HG03342 (cell line): Measurements from ENCODE around the gene SECISBP2.

ENCODE experiments used
- ATAC-seq: cut with Tn5 transposase; IDR thresholded peaks from one replicate; pipeline ENCODE4 v1.9.1; 2021; ENCODE audit warnings: mild to moderate bottlenecking, moderate library complexity; ENCODE audit not compliant: unreplicated experiment

Gene SECISBP2

GRCh38 chr9:89380437-89381307 lies 62.4 kb downstream of the SECISBP2 start:
- ATAC-seq, result no peak

DNA sequence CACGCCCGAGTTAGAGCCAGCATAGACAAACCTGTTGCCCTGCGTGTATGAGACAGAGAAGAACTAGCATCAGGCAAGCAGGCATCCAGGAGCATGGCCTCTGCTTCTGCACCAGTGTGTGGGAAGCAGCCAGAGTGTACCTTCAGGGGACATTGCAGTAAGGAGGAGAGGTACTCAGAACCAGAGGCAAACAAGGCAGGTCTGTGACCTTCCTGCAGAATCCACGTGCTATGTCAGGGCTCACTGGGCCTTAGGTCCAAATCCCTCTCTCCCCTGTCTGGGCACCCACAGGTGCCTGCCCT lies 63.0 kb downstream of the SECISBP2 start:
- ATAC-seq, result no peak

GRCh38 chr9:89382026-89382986 lies 64.0 kb downstream of the SECISBP2 start:
- no peak for ATAC-seq

GRCh38 chr9:89383030-89383720 lies 64.9 kb downstream of the SECISBP2 start:
- no peak for ATAC-seq

DNA sequence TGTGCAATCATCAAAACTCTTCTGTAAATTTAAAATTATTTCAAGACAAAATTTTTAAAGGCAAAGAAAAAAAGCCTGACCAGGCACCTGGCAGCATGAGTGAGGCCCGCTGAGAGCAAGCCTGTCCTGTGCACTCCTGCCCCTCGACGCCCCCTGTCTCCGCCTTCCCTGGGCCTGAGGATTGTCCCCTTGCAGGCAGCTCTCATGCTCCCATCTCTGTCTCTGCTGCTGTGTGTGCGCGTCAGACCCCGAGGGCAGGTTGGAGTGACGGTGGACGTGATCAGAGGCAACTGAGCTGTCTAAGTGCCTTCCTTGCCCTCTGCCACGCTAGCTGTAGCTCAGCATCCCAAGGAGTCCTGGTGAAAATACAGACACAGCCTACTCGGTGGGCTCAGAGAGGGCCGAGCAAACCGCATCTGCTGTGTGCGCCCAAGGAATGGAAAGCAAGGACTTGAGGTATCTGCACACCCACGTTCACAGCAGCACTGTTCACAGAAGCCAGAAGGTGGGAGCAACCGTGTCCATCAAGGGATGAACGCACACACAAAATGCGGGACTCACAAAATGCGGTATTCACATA lies 65.5 kb downstream of the SECISBP2 start:
- ATAC-seq, result no peak

DNA sequence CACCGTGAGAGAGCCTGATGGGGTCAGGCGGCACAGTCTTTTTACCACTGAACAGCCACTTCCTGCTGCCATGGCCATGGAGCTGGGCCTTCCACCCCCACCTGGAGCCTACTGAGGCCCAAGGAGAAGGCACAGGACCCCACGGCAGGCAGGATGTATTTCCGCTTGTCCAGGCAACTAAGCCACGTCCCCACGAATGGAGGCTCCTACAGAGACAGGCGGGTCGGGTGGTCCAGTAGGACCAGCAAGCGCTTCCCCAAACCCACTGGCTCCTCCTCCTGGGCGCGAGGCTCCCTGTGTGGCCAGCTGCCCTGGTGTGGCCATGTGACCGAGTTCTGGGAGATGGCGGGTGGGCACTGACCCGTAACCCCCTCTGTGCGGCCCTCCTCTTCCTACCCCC lies 66.5 kb downstream of the SECISBP2 start:
- no peak for ATAC-seq

DNA sequence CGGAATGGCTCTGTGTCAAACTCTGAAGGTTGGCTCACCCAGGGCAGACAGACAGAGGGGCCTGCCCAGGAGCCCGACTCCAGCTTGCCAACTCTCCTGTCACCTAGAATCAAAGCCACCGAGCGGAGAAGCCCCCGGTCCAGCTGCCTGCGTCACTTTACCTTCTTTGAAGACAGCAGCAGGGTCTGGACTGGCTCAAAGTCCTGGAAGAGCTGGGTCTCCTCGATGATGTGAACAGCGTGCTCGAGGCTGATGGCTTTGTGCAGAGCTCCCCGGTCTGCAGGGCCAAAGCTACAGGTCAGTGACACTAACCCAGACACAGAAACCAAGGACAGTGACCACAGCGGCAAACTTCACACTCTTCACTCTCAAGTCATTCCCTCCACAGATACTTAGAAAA lies 67.9 kb downstream of the SECISBP2 start:
- no peak for ATAC-seq

- ATAC-seq, result no peak
Observed at GRCh38 chr9:89386797-89387196, 68.5 kb downstream of the SECISBP2 start.

- no peak for ATAC-seq
Observed at GRCh38 chr9:89387197-89387849, 69.0 kb downstream of the SECISBP2 start.

GRCh38 chr9:89388084-89388867 lies 70.0 kb downstream of the SECISBP2 start:
- ATAC-seq, result no peak

DNA sequence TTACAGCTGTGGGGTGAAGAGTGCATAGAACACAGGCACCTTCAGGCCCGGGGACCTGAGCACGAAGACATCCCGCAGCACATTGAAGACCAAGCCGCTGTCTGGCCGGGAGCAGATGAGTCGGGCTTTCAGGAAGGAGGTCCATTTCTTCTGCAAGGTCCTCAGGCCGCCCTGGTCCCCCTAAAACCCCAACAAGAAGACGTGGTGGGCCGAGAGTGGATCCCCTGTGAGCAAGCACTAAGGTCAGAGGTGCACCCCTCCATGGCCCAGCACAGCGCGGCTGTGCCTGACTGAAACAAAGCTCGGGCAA lies 70.5 kb downstream of the SECISBP2 start:
- ATAC-seq, result no peak

DNA sequence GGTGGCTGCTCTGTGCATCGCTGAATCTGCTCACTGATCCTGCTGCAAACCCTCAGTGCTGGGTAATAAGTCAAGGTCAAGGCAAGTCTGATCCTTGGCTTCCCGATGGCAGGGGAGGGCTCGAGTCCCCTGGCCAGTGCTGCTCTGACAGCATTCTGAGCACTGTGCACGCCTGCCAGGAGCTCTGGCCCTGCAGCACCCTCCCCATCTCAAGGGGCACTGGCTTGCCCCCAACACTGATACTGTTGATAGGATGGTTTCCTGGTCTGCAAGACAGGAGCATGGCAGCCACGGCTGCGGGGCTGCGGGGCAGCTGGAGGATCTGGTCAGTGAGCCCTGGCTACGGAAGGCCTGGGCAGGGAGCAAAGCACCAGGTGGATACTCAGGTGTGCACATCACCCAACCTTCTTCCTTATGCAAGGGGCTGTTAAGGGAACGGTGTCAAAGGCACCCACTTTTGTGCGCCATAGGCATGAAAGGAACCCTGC lies 71.8 kb downstream of the SECISBP2 start:
- ATAC-seq, result no peak

- ATAC-seq, result no peak
Observed at GRCh38 chr9:89390578-89391116, 72.3 kb downstream of the SECISBP2 start.

DNA sequence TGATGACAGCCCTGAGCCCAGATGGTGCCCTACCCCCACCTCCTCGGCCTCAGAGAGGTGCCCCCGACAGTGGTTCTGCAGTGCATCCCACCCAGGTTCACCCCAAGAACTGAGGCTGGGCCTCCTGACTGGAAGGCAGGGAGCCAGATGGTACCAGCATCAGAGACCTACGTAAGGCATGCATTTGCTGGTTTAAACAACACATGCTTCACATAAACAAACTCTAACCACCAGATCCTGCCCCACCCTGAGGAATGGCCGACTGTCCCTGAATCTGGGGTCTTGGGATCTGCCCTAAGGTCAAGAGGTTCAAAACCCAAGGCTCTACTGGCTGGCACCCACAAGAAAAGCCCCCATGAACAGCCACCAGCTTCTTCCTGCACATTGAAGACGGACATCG lies 73.3 kb downstream of the SECISBP2 start:
- no peak for ATAC-seq

DNA sequence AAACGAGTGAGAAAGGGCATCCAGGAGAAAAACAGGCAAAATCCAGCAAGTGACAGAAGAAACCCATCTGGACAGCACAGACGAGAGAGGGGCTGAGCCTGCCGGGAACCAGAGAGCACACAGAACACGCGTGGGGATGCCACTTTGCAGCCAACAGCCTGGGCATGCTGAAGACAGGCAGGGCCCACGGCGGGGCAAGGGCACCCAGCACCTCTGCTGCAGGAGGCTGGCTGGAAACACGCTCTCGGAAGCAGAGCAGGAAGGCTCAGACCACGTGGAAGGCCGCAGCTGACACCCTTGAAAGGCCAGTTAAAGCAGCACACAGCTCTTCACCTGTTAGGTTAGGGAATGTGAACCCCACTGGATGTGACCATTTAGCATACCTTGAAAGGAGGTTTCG lies 76.1 kb downstream of the SECISBP2 start:
- ATAC-seq, result no peak

DNA sequence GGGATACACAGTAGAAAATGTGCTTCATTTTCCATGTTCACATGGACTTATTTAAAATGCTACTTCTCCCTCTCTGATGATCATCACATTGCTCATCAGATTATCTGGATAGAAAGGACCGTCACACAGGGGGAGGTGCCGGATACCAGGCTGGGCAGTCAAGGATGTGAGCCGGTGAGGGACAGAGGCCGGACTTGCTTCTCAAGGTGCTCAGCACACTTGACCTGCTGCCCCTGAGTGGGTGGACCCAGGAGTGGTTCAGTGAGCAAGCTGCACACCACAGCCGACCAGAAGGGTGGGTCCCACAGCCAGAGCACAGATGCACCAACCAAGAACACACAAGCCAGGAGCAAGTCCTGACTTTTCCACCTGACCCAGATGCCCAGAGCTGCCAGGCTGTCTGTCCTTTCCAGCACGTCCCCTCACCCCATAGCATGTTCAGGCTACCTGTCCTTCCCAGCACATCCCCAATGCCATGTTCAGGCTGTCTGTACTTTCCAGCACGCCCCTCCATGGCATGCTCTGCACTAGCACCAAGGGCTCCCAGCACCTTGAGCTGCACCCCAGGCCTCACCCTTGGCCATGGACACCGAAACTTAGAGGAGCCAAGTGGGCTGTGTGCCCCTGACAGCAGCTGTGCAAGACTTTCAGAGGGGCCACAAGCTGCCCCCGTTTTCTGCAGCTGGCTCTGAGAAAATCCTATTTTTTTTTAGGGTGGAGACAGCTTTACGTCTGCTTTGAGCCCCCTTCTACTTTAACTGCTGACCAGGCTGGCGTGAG lies 77.8 kb downstream of the SECISBP2 start:
- ATAC-seq, result no peak

DNA sequence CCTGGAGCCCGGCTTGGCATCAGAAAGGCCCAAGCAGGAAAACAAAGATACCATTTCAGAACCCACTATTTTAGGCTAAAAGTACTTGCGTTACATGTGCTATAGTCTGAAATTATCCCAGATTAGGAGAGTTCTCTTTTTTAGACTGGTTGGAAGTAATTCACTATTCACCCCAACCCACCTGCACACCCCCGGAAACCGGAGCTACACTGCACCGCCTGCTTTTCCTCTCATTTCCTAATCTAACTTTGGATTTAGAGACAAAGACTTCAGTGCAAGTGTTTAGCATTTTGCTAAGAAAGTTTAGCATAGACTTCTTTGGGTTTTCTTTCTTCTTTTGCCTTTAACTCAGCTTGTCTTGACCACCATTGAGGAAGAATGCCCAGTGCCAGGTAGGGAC lies 79.2 kb downstream of the SECISBP2 start:
- ATAC-seq, result no peak

DNA sequence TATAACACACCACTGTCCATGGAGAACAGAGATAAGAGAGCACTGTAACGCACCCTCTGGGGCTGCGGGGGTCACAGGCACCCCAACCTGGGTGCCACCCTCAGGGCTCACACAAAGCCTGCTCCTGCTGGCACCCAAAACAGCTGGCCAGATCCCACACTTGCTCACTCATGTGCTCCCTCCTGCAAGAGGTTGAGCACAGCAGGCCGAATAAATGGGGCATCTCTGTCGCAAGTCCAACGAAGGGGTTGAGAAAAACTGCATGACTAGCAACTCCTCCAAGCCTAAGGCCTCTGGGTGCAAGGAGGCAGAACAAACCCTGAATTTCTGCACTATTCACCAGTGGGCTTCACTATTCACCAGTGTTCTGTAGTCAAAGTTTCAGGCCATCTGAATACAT lies 80.3 kb downstream of the SECISBP2 start:
- ATAC-seq, result no peak
